Liver (tissue), 9 donors: ENCODE measurements around the gene KNDC1. TPM values are rescaled to one million over a fixed set of nuclear protein-coding genes. Genes with fewer than 3 reads are reported as not detected.

Source experiments
- DNase-seq: peaks from one replicate; pipeline ENCODE4 v3.0.0-alpha.2; 2017; ENCODE audit warnings: low spot score
- H3K27ac ChIP-seq, 2 donors: one replicate each; pipeline ENCODE4 v1.7.0; 2013; ENCODE audit warnings: inconsistent platforms in 2 of 2, low read length in 2 of 2, control low read depth in 1 of 2, low read depth in 1 of 2, mild to moderate bottlenecking in 1 of 2
- H3K27me3 ChIP-seq, 4 donors: one replicate each; pipeline versions ENCODE4 v1.6.1 to v1.7.0; 2013; ENCODE audit warnings: low read length in 3 of 4, inconsistent platforms in 1 of 4, mild to moderate bottlenecking in 1 of 4, moderate library complexity in 1 of 4; ENCODE audit not compliant: control insufficient read depth in 4 of 4, insufficient read depth in 4 of 4
- H3K36me3 ChIP-seq, 4 donors: one replicate each; pipeline versions ENCODE4 v1.6.1 to v1.7.0; 2013; ENCODE audit warnings: low read length in 3 of 4, mild to moderate bottlenecking in 3 of 4, low read depth in 1 of 4, moderate library complexity in 1 of 4; ENCODE audit not compliant: control insufficient read depth in 4 of 4, insufficient read depth in 3 of 4
- H3K4me1 ChIP-seq, 4 donors: one replicate each; pipeline versions ENCODE4 v1.6.1 to v1.7.0; 2013; ENCODE audit warnings: low read length in 3 of 4, mild to moderate bottlenecking in 3 of 4, moderate library complexity in 1 of 4; ENCODE audit not compliant: control insufficient read depth in 4 of 4, insufficient read depth in 4 of 4
- H3K4me3 ChIP-seq, 3 donors: one replicate each; pipeline versions ENCODE4 v1.6.1 to v1.7.0; 2013; ENCODE audit warnings: low read length in 3 of 3, control low read depth in 1 of 3, low read depth in 1 of 3, mild to moderate bottlenecking in 1 of 3
- H3K9ac ChIP-seq, 2 donors: one replicate each; pipeline ENCODE4 v1.7.0; 2013; ENCODE audit warnings: low read length in 2 of 2, mild to moderate bottlenecking in 2 of 2, moderate library complexity in 2 of 2, control low read depth in 1 of 2, low read depth in 1 of 2
- H3K9me3 ChIP-seq, 4 donors: one replicate each; pipeline versions ENCODE4 v1.6.1 to v1.7.0; 2013; ENCODE audit warnings: low read length in 3 of 4; ENCODE audit not compliant: control insufficient read depth in 4 of 4
- EGR1 ChIP-seq, 2 donors: IDR thresholded peaks; 2 replicates each; pipeline ENCODE4 v1.6.1; 2016 to 2018; ENCODE audit warnings: antibody characterized with exemption in 2 of 2, low read depth in 2 of 2
- FOXA1 ChIP-seq: IDR thresholded peaks from 2 replicates; pipeline ENCODE4 v1.6.1; 2016; ENCODE audit warnings: antibody characterized with exemption
- FOXA2 ChIP-seq: IDR thresholded peaks from 2 replicates; pipeline ENCODE4 v1.6.1; 2016; ENCODE audit warnings: antibody characterized with exemption
- GABPA ChIP-seq, 2 donors: IDR thresholded peaks in 1 of 2; conservative IDR thresholded peaks in 1 of 2; 2 replicates each; pipeline ENCODE4 v1.6.1; 2016; ENCODE audit warnings: antibody characterized with exemption in 2 of 2, mild to moderate bottlenecking in 1 of 2, moderate library complexity in 1 of 2
- HNF4A ChIP-seq, 2 donors: conservative IDR thresholded peaks; 2 replicates each; pipeline ENCODE4 v1.6.1; 2016; ENCODE audit warnings: antibody characterized with exemption in 2 of 2, mild to moderate bottlenecking in 2 of 2
- JUND ChIP-seq, 2 donors: IDR thresholded peaks; 2 replicates each; pipeline ENCODE4 v1.6.1; 2016; ENCODE audit warnings: antibody characterized with exemption in 2 of 2
- RAD21 ChIP-seq, 2 donors: IDR thresholded peaks; 2 replicates each; pipeline ENCODE4 v1.6.1; 2016; ENCODE audit warnings: antibody characterized with exemption in 2 of 2, mild to moderate bottlenecking in 2 of 2
- RXRA ChIP-seq, 2 donors: IDR thresholded peaks; 2 replicates each; pipeline ENCODE4 v1.6.1; 2017 to 2018; ENCODE audit warnings: antibody characterized with exemption in 2 of 2, mild to moderate bottlenecking in 1 of 2
- TAF1 ChIP-seq: conservative IDR thresholded peaks from 2 replicates; pipeline ENCODE4 v1.6.1; 2016; ENCODE audit warnings: antibody characterized with exemption, mild to moderate bottlenecking
- WGBS: extraction: QIAGEN DNeasy Blood & Tissue Kit; methylation state at CpG from one replicate; pipeline ENCODE4 v1.1.7; 2013; 5-methylcytosine and 5-hydroxymethylcytosine counted together
- polyA plus RNA-seq, 2 donors: library from polyadenylated mRNA; stranded (reverse) in 1 of 2; unstranded in 1 of 2; fragments of 200-250 nt in 1 of 2; fragments of >200 nt in 1 of 2; fragmentation: Nextera tagmentation in 1 of 2; extraction: Ambion mirVana in 1 of 2; gene quantifications; one replicate each; pipeline versions ENCODE4 v1.2.1 to v1.2.3, GENCODE V29; 2013 to 2015
- total RNA-seq, 2 donors: library from RNA; depleted of rRNA; stranded (reverse); fragments of >200 nt; gene quantifications; one replicate each; pipeline ENCODE4 v1.2.3, GENCODE V29; 2014
- TF ChIP-seq, protein P1 (sequence below): IDR thresholded peaks from 2 replicates; pipeline ENCODE4 v1.6.1; 2016; ENCODE audit warnings: antibody characterized with exemption
- TF ChIP-seq, protein P2 (sequence below): fragments of 150-350 bp; IDR thresholded peaks from 2 replicates; pipeline ENCODE4 v1.5.1; 2017; ENCODE audit warnings: improper control_type of control experiment, low read depth, low read length; ENCODE audit not compliant: missing input control
- TF ChIP-seq, protein P3 (sequence below): IDR thresholded peaks from 2 replicates; pipeline ENCODE4 v1.6.1; 2016; ENCODE audit warnings: antibody characterized with exemption
- TF ChIP-seq, protein P4 (sequence below): IDR thresholded peaks from 2 replicates; pipeline ENCODE4 v1.6.1; 2016; ENCODE audit warnings: antibody characterized with exemption
- donor health status: healthy.
- donor health status: healthy.
- donor health status: healthy.
- donor health status: healthy.
- donor health status: healthy.

Gene KNDC1
- total and polyA plus RNA-seq, 4 donors, result 0.53 to 12.9 (median 4.3) TPM

DNA sequence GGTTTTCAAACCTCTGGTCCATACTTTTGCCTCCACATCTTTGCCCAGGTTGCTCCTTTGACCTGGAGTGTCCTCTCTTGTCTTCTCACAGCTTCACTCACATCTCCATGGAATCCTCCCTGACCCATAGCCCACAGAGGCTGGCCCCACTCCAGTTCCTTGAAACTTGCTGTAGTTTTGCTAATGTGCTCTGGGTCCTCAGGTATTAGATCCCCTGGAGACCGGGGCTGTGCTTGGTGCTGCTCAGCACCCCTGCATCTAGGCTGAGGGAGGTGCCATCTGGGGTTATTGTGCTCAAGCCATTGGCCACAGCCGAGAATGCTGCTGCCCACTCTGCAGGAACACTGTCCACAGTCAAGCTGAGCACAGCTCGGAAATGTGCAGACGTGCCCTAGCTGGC is 16.5 kb downstream of the KNDC1 start:
- TF ChIP-seq FOXA1, result no peak
- no peak for TF ChIP-seq TAF1
- no peak for TF ChIP-seq FOXA2
- TF ChIP-seq RXRA (IDR thresholded peaks at IDR 0.05), result no peak
- TF ChIP-seq, protein P1, sequence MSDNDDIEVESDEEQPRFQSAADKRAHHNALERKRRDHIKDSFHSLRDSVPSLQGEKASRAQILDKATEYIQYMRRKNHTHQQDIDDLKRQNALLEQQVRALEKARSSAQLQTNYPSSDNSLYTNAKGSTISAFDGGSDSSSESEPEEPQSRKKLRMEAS, result no peak
- TF ChIP-seq, protein P2, sequence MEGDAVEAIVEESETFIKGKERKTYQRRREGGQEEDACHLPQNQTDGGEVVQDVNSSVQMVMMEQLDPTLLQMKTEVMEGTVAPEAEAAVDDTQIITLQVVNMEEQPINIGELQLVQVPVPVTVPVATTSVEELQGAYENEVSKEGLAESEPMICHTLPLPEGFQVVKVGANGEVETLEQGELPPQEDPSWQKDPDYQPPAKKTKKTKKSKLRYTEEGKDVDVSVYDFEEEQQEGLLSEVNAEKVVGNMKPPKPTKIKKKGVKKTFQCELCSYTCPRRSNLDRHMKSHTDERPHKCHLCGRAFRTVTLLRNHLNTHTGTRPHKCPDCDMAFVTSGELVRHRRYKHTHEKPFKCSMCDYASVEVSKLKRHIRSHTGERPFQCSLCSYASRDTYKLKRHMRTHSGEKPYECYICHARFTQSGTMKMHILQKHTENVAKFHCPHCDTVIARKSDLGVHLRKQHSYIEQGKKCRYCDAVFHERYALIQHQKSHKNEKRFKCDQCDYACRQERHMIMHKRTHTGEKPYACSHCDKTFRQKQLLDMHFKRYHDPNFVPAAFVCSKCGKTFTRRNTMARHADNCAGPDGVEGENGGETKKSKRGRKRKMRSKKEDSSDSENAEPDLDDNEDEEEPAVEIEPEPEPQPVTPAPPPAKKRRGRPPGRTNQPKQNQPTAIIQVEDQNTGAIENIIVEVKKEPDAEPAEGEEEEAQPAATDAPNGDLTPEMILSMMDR, result no peak
- TF ChIP-seq RAD21 (IDR thresholded peaks at IDR 0.05), result no peak
- TF ChIP-seq, protein P3, sequence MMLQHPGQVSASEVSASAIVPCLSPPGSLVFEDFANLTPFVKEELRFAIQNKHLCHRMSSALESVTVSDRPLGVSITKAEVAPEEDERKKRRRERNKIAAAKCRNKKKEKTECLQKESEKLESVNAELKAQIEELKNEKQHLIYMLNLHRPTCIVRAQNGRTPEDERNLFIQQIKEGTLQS, result no peak
- H3K27me3 ChIP-seq, result no peaks in the 10 kb centered on the region
- peaks cover 0 to 1% (median 0%) of the 10 kb centered on the region in 4 donors for H3K36me3 ChIP-seq
- H3K4me1 ChIP-seq, result no peaks in the 10 kb centered on the region
- WGBS, result 92% methylated on average over 4 of the region's 4 CpGs
- no peak for DNase-seq
- H3K9ac ChIP-seq, result no peak overlapping the region
- H3K4me3 ChIP-seq, result no peak overlapping the region
- no peak overlapping the region for H3K27ac ChIP-seq
- H3K9me3 ChIP-seq, result no peaks in the 10 kb centered on the region

DNA sequence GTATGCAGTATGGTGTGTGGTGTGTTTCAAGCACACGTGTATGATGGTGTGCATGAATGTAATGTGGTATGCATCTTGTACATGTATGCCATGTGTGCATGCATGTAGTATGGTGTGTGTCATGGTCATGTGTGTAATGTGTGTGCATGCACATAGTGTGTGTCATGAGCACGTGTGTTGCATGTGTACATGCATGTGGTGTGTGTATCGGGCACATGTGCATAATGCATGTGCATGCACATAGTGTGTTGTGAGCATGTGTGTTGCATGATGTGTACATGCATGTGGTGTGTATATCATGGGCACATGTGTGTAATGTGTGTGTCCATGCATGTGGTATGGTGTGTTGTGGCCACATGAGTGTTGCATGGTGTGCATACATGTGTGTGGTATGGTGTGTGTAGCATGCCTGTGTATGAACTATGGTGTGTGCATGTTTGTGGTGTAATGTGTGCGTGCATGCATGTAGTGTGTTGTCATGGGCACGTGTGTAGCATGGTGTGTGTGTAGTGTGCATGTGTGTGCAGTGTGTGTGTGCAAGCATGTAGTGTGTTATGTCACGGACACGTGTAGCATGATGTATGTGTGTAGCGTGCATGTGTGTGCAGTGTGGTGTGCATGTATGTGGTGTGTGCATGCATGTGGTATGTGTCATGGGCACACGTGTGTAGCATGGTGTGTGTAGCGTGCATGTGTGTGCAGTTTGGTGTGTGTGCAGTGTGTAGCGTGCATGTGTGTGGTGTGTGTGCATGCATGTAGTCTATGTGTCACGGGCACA is 17.6 kb downstream of the KNDC1 start:
- Histone ChIP-seq H3K27ac (no peak overlapping the region), H3K4me3 (no peak overlapping the region), H3K9me3 (no peaks in the 10 kb centered on the region), H3K9ac (no peak overlapping the region), H3K27me3 (no peaks in the 10 kb centered on the region), H3K36me3 (no peaks in the 10 kb centered on the region), H3K4me1 (no peaks in the 10 kb centered on the region)
- TF ChIP-seq, protein P2, result no peak
- TF ChIP-seq EGR1 (IDR thresholded peaks at IDR 0.05; ENCODE audit: low read depth in 2 of 2) (no peak), HNF4A (conservative IDR thresholded peaks at IDR 0.05) (no peak), FOXA2 (no peak), RAD21 (IDR thresholded peaks at IDR 0.05) (no peak), RXRA (IDR thresholded peaks at IDR 0.05) (no peak), JUND (IDR thresholded peaks at IDR 0.05) (no peak), FOXA1 (no peak), GABPA (IDR thresholded peaks at IDR 0.05 in 1 of 2, conservative IDR thresholded peaks at IDR 0.05 in 1 of 2) (no peak)
- TF ChIP-seq, protein P3, result no peak
- TF ChIP-seq, protein P4, sequence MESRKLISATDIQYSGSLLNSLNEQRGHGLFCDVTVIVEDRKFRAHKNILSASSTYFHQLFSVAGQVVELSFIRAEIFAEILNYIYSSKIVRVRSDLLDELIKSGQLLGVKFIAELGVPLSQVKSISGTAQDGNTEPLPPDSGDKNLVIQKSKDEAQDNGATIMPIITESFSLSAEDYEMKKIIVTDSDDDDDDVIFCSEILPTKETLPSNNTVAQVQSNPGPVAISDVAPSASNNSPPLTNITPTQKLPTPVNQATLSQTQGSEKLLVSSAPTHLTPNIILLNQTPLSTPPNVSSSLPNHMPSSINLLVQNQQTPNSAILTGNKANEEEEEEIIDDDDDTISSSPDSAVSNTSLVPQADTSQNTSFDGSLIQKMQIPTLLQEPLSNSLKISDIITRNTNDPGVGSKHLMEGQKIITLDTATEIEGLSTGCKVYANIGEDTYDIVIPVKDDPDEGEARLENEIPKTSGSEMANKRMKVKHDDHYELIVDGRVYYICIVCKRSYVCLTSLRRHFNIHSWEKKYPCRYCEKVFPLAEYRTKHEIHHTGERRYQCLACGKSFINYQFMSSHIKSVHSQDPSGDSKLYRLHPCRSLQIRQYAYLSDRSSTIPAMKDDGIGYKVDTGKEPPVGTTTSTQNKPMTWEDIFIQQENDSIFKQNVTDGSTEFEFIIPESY, result no peak
- WGBS, result 87% methylated on average over 12 of the region's 12 CpGs
- no peak for DNase-seq
